Astrocyte of the spinal cord (primary cell): ENCODE data around the gene FRMD4A.
"Not testable (repeated sequence)": the region's sequence is repeated elsewhere in the genome, so short reads cannot be mapped to it uniquely, and the experiment has no call there.

Experiments
- DNase-seq: peaks from one replicate; pipeline ENCODE4 v3.0.0; 2011; ENCODE audit warnings: low read depth, low spot score
- H3K4me3 ChIP-seq: 2 replicates; pipeline ENCODE4 v1.5.1; 2011; ENCODE audit warnings: low read depth, mild to moderate bottlenecking, low read length, moderate library complexity
- CTCF ChIP-seq: IDR thresholded peaks from 2 replicates; pipeline ENCODE4 v1.5.1; 2012; ENCODE audit warnings: low read depth, mild to moderate bottlenecking, low read length, inconsistent platforms
- in situ Hi-C: cut with HindIII; loops from 2 replicates; pipeline ENCODE4 v1.10.0; 2017; ENCODE audit warnings: low sequenced_read_pairs

FRMD4A gene

GRCh38 chr10:13865758-13866491 is 464.8 kb downstream of the FRMD4A start:
- in situ Hi-C loops, result no loop called here
- DNase-seq, result peak; percentile 73
- H3K4me3 ChIP-seq, result no peak overlapping the region
- no peak for TF ChIP-seq CTCF

DNA sequence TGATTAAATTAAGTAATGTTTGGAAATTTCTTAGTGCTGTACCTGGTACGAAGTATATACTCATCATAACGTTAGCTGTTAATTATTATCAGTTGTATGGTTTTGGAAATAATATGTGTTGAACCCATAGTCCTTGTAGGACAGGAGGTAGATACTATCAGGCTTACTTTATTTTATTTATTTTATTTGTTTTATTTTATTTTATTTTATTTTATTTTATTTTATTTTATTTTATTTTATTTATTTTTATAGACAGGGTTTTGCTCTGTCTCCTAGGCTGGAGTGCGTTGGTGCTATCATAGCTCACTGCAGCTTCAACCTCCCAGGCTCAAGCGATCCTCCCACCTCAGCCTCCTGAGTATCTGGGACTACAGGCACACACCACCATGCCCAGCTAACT is 465.5 kb downstream of the FRMD4A start:
- DNase-seq, H3K4me3 ChIP-seq, in situ Hi-C loops: not testable (repeated sequence)

DNA sequence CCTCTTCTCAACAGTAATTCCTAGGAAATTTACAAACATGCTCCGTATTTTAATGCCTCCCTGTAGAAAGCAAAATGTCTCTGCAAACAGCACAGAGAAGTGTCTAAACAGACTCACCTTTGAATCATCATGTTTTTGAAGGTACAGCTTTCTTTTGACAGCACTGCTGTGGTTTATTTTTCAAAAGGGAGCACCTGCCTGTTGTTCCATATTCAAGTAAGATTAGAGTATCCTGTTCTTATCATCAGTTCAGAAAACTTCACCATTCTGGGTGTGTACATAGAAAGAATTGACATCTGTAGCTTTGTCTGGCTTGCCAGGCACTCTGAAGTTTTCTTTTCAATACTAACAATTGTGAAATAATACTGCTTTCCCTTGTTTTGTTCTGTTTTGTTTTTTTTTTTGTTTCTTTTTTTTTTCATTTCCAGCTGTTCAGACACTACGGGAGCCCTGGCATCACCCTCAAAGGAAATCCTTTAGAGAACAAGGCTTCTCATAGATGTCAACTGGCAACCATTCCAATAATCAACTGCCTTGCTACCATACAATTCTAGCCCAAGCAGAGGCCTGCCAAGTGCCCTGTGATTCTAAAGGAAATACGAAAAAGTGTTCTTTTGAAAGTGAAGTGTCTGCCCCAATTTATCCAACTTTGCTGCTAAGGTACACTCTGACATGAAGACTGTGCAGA is 468.0 kb downstream of the FRMD4A start:
- no peak for DNase-seq
- no peak for TF ChIP-seq CTCF
- in situ Hi-C loops, result no loop called here
- no peak overlapping the region for H3K4me3 ChIP-seq

DNA sequence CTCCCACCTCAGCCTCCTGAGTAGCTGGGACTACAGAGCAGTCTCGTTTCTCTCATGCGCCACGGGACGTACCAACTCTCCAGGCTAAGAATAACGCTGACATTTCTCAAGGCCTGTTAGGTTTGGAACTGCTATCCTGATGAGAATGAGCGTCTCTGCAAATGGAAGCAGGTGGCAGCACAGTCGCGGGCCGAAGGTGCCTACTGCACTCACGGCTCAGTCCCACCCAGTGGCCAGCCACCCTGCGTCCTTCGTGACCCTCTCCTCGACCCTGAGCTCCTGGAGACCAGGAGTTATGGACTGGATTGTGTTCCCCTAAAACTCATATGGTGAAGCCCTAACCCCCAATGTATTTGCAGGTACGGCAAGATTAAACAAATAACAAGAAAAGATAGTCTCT is 469.8 kb downstream of the FRMD4A start:
- no peak overlapping the region for H3K4me3 ChIP-seq
- in situ Hi-C loops, result no loop called here
- DNase-seq, result no peak
- no peak for TF ChIP-seq CTCF

DNA sequence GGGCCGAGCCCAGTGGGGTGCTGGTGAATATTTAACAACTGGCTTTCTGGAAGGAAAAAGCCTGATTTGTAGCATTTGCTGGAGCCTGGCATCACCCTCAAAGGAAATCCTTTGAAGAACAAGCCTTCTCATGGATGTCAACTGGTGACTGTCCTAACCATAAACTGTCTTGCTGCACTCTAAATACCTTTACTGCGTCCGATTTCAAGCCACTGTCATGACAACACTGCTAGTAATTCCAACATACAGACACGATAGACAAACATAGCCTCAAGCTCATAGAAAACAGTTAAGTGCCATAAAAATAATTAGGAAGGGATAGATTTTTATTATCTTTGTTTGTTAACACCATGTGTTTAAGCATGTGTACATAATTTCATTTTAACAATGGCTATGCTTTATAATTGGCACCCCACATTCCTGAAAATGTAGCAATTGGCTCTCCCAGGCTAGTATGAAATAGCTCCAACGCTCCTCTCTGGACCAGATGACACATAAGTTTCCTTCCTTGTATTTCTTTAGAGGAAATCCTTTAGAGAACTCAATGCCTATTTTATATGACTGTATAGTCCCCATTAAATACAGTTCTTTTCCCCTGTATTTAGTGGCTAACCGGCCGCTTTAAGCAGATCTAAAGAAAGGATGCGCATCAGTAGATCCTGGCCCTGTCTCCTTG is 470.6 kb downstream of the FRMD4A start:
- no peak for TF ChIP-seq CTCF
- DNase-seq, result no peak
- H3K4me3 ChIP-seq, result no peak overlapping the region
- in situ Hi-C loops, result no loop called here

- in situ Hi-C loops, result no loop called here
- DNase-seq, result no peak
- no peak for TF ChIP-seq CTCF
- no peak overlapping the region for H3K4me3 ChIP-seq
Measured at GRCh38 chr10:13858709-13859108, 472.0 kb downstream of the FRMD4A start.

- H3K4me3 ChIP-seq, result no peak overlapping the region
- in situ Hi-C loops, result no loop called here
- DNase-seq, result no peak
- TF ChIP-seq CTCF, result no peak
Measured at GRCh38 chr10:13857451-13857850, 473.3 kb downstream of the FRMD4A start.
